Measurements from ENCODE around the gene AICDA.
"Not testable (repeated sequence)": the region's sequence is repeated elsewhere in the genome, so short reads cannot be mapped to it uniquely, and the experiment has no call there.

The AICDA gene

GRCh38 chr12:8606890-8607289 is 5.8 kb downstream of the AICDA start:
- no peak for DNase-seq

DNA sequence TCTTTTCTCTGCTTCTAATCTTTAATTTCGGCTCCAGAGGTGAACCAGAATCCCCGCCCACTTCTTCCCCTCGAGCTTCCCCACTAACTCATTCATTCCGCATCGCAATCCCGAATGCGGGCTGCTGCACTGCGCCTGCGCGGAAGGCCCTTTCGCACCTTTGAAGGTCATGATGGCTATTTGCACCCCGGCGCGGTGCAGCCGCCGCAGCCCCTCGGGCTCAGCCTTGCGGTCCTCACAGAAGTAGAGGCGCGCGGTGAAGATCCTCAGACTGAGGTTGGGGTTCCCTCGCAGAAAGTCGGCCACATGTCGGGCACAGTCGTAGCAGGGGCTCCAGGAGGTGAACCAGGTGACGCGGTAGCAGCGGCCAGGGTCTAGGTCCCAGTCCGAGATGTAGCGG is 7.6 kb downstream of the AICDA start:
- no peak for DNase-seq

DNA sequence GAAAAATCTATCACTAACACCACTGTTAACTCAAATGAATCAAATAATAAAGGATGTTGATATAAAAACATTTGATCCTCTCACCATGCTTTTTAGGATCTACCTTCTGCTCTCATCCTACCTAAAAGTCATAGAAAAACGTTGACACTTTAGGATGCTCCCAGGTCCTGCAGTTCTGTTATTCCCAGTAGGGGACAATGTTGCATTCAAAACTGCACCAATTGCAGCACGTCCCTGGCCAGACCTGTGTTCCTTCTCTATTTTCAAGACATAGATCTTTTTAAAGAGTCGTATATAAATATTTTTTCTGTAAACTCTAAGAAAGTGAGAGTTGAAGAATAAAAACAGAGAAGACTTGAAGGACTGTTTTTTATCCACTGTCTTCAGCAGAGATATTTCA is 8.8 kb downstream of the AICDA start:
- DNase-seq: no peak

- no peak for DNase-seq
Measured at GRCh38 chr12:8603286-8603685, 9.4 kb downstream of the AICDA start.

DNA sequence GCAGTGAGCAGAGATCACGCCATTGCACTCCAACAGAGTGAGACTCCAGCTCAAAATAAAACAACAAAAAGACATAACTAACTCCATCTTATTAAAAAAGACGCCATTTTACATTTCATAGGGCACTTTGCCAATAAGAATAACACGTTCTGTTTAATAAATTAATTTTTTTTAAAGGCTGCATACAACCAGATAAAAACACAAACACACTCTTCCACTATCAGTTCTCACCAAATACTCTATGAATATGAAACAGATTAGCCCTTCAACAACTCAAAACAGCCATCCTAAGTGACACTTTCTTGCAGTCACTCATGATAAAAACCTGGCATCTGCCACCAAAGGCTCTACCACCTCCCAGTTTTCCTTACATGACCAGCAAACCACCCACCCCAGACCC is 16.1 kb downstream of the AICDA start:
- DNase-seq: no peak

- no peak for DNase-seq
Measured at GRCh38 chr12:8594072-8594471, 18.6 kb downstream of the AICDA start.

DNA sequence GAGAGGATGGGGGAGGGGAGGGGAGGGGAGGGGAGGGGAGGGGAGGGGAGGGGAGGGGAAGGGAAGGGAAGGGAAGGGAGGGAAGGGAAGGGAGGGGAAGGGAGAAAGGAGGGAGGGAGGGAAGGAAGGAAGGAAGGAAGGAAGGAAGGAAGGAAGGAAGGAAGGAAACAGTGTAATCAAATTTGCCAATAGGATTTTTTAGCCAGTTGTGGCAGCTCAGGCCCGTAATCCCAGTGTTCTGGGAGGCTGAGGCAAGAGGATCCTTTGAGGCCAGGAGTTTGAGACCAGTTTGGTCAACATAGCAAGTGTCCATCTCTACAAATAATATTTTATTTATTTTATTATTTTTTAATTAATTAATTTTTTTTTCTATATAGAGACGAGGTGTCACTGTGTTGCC is 19.4 kb downstream of the AICDA start:
- no peak for DNase-seq

GRCh38 chr12:8590842-8591545 is 21.7 kb downstream of the AICDA start:
- DNase-seq: no peak

DNA sequence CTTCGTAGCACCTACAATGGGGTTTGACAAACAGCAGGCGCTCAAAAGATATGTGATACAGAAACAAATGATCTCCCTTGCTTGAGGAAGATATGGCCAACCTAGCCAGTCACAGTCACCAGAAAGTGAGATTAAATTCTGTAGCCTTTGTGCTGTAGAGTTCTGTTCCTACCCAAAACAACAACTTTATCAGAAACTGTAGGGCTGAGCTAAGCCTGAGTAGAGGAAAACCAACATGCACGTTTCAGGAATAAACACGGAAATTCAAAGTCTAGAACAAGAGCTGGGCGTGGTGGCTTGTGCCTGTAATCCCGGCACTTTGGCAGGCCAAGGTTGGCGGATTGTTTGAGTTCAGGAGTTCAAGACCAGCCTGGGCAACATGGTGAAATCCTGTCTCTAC is 23.0 kb downstream of the AICDA start:
- no peak for DNase-seq

- not testable (repeated sequence) for DNase-seq
Measured at GRCh38 chr12:8584478-8584877, 28.2 kb downstream of the AICDA start.

- no peak for DNase-seq
Measured at GRCh38 chr12:8584004-8584403, 28.7 kb downstream of the AICDA start.

- no peak for DNase-seq
Measured at GRCh38 chr12:8581098-8581784, 31.4 kb downstream of the AICDA start.

- DNase-seq: no peak
Measured at GRCh38 chr12:8577879-8578278, 34.8 kb downstream of the AICDA start.

GRCh38 chr12:8572507-8572906 is 40.2 kb downstream of the AICDA start:
- no peak for DNase-seq

- DNase-seq: no peak
Measured at GRCh38 chr12:8566525-8566924, 46.1 kb downstream of the AICDA start.

DNA sequence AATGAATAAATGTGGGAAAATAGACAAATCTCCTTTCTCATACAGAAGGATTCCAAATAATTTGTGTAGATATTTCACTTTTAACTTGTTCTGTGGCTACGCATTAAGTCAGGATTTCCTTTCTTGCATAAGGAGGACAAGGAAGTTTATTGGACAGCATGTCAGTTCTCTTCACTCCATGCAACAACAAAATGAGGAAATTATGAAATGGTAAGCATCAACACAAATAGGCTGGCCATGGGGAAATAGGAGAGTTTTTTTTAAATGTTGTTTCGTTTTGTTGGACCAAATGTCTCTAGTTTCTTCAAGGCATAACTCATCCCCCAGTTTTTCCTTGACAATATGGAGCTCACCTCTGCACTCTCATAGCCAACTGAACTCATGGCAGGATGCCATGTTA is 46.6 kb downstream of the AICDA start:
- not testable (repeated sequence) for DNase-seq

- no peak for DNase-seq
Measured at GRCh38 chr12:8564656-8565055, 48.0 kb downstream of the AICDA start.

DNA sequence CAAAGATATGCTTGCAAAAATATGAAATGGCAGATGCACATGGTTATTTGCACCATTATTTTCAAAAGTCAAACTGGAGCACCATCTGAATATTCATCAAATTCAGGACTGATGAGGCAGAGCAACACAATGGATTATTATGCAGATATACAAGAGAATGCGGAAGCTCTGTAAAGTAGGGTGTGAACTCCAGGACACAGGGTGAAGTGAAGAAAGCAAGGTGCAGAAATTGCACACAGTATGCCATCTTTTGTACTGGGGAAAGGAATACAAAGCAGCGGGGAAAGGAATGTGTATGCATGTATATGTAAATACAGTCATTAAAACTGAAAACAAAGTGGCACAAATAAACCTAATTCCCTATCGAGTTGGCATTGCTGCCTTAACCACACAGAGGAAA is 49.3 kb downstream of the AICDA start:
- DNase-seq: no peak

GRCh38 chr12:8562310-8562709 is 50.3 kb downstream of the AICDA start:
- DNase-seq: no peak

- DNase-seq: no peak
Measured at GRCh38 chr12:8561011-8561410, 51.6 kb downstream of the AICDA start.

DNA sequence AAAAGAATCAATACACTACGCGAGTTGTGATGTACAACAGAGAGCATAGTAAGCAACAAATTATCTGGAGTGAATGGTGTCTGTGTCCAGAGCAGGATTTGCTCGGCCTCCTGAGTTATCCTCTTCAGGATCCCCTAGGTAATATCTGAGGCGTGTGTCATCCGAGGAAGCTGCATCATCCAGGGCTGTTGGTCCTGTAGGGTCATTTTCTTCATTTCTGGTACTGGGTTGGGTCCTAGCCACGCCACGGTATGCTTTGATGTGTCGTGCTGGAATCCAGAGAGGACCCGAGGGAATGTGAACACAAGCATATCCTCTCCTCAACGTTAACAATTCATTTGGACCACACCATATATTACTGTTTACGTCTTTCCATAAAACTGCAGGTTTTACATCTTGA is 53.0 kb downstream of the AICDA start:
- no peak for DNase-seq

DNA sequence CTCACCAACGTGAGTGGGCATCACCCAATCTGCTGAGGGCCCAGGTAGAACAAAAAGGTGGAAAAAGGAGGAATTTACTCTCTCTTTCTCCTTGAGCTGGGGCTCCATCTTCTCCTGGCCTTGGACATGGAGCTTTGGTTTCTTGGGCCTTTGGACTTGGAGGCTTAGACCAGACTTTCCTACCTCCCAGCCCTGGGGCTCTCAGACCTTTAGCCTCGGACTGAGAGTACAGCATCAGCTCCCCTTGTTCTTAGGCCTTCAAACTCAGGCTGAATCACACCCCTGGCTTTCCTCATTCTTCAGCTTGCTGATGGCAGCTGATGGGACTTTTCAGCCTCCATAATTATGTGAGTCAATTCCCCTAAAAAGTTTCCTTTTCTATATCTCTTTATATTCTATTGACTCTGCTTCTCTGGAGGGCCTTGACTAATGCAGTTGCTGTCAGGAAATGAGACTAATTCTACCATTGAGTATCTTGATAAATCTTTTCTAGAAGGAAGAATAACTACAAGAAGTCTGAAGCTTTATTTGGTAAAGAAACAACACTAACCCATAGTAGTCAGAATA is 56.0 kb downstream of the AICDA start:
- DNase-seq: no peak

DNA sequence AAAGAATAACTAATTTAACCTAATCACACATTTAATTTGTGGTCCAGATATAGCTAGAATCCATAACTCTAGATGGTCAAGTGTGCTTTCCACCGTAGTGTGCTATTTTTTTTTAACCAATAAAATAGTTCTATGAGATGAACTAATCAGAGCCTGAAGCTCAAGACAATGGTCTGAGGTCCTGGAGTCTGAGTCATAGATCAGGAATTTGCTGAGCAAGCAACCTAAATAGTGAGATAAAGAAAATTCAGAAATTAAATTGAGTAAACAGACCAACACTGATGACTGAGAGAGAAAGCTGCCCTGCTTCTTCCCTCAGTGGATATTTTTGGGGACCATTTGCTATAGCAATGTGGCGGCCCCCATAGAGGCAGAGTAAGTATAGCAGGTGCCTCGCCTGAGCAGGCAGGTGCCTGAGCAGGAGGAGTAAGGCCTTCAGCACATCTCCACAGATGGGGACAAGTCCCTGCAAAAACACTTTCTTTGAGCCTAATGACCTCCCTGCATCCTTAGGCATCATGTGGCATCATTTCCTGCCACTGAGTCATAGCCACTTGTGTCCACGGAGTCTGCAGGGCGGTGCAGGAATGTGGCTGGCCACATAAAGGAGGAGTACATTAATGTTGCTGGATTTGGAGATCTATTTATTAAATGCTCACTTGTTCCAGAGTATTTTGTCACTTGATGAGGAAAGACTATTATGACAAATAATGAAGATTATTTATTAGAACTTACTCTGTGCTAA is 58.0 kb downstream of the AICDA start:
- DNase-seq: no peak
